ENCODE measurements around the gene MEIS3.

MEIS3 gene

DNA sequence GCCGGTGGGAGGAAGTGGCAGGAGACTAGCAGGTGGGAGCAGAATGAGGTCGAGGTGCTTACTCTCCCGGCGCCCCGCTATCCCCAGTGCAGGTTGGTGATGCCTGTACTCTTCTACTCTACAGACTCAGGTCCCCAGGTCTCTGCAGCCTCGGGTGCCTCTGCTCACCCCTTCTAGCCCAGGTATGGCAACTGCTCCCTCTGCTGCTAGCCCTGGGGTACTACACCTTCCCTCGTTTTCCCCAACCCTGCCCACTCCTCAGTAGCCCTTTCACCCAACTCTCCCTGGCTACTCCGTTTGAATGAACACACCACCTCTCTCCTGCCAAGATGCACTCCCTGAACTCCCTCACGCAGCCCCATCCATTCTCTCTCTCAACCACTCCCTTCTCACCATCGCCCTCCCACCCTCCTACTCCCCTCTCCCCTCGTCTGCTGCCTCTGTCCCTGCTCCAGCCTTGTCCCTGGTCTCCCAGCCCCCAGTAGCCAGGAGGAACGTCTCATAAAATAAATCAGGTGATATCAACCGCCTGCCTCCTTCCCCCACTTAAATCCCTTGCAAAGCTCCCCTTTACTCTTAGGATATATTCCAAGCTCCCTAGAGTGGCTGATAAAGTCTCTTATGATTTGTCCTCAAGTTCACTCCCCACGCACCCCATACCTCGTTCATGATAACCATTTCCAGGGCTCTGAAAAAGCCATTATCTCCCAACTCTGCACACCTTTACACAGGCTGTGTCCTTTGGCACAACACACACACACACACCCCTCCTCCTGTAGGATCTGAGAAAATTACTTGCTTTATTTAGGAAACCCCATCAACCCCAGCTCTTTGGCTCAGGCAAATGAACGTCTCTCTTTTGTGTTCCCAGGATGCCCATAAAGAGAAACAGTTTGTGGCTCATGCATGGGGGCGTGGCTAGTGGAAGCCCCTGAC is 8.2 kb upstream of the MEIS3 start:
- no peak overlapping the region for H3K27ac ChIP-seq (ENCODE audit: insufficient read depth, low read length, poor library complexity, severe bottlenecking)
- DNase-seq = peak; percentile 38 to 50 (median 44)

DNA sequence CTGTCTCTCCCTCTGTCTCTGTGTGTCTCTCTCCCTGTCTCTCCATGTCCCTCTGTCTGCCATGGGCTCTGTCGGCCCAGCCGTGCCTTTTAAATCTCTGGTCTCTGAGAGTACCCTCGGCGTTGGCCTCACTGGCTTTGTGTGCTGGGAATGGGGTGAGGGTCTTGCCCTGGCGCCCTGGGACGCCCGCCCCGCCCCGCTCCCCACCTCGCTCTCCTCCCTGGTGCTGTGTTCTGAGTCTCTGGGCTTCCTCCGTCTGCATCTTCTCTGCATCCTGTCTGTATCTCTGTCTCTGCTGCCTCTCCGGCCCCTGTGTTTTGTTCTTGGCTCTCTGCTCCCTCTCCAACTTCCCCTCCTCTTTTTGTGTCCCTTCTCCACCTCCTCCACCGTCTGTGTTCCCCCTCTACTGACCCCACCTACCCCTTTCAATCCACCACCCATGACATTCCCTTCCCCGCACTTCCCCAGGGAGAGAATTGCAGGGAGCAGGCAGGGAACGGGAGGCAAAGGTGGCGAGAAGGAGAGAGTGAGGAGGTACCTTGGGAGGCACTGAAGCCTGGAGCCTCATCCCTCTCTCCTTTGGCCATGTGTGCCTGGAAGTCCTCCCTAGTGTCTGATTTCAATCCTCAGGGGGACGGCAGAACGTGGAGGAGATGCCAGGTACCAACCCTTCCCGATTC is 4.0 kb upstream of the MEIS3 start:
- H3K4me3 ChIP-seq (ENCODE audit: insufficient read depth, low read depth, low read length, poor library complexity, severe bottlenecking) = no peak overlapping the region

More for the DNA sequence above, 8.2 kb upstream of the MEIS3 start:
- Histone ChIP-seq H3K4me1 (ENCODE audit: control insufficient read depth, insufficient read depth, low read length, poor library complexity, severe bottlenecking) (peaks cover 33% of the 10 kb centered on the region), H3K27me3 (replicated peaks; ENCODE audit: control insufficient read depth, insufficient read depth, low read length, poor library complexity, severe bottlenecking) (peaks cover 22% of the 10 kb centered on the region), H3K4me3 (ENCODE audit: insufficient read depth, low read depth, low read length, poor library complexity, severe bottlenecking) (peak overlapping the region; percentile 9), H3K9me3 (ENCODE audit: control insufficient read depth, low read length) (no peaks in the 10 kb centered on the region), H3K36me3 (ENCODE audit: control insufficient read depth, insufficient read depth, low read length) (no peaks in the 10 kb centered on the region)

DNA sequence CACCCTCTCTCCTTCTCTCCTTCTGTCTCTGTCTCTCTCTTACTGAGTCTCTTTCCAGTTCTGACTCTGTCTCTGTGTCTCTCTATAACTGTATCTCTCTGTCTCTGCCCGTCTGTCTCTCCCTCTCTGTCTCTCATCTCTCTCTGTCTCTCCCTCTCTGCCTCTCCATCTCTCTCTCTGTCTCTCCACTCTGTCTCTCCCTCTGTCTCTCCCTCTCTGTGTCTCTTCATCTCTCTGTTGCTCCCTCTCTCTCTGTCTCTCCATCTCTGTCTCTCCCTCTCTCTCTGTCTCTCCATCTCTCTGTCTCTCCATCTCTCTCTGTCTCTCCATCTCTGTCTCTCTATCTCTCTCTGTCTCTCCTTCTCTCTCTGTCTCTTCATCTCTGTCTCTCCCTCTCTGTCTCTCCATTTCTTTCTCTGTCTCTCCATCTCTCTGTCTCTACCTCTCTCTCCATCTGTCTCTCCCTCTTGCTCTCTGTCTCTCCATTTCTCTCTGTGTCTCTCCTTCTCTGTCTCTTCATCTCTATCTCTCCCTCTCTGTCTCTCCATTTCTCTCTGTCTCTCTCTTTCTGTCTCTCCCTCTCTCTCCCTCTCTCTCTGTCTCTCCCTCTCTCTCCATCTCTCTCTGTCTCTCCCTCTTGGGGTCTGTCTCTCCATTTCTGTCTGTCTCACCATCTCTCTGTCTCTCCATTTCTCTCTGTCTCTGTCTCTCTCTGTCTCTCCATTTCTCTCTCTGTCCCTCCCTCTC is 3.3 kb upstream of the MEIS3 start:
- H3K4me3 ChIP-seq (ENCODE audit: insufficient read depth, low read depth, low read length, poor library complexity, severe bottlenecking) = no peak overlapping the region

More for the DNA sequence above, 4.0 kb upstream of the MEIS3 start:
- no peak overlapping the region for H3K27ac ChIP-seq (ENCODE audit: insufficient read depth, low read length, poor library complexity, severe bottlenecking)
- H3K4me1 ChIP-seq (ENCODE audit: control insufficient read depth, insufficient read depth, low read length, poor library complexity, severe bottlenecking) = peaks cover 27% of the 10 kb centered on the region
- H3K27me3 ChIP-seq (replicated peaks; ENCODE audit: control insufficient read depth, insufficient read depth, low read length, poor library complexity, severe bottlenecking) = peaks cover 51% of the 10 kb centered on the region
- no peaks in the 10 kb centered on the region for H3K36me3 ChIP-seq (ENCODE audit: control insufficient read depth, insufficient read depth, low read length)
- H3K9me3 ChIP-seq (ENCODE audit: control insufficient read depth, low read length) = no peaks in the 10 kb centered on the region
- no peak for DNase-seq

DNA sequence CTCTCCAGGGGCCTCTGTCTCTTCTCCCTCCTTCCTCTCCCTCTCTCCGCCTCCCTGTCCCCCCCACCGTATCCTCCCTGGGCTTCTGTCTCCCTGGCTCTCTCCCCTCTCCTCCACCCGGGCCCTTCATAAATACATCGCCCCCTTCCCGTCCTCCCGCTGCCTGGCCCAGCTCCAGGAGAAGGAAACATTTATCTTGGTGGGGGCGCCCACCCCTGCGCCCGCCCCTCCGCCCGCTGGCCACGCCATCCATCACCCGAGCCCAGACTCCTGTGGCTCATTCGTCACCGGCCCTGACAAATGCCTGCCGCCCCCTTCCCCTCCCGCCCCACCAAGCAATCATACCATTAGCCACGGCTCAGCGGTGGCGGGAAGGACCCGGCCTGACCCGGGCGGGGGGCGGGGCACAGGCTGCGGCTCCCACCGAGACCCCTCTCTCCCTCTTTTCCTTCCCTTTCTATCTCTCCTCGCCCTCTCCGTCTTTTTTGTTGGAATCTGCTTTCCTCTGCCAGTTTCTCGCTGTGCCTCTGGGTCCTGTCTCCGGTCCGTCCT is 2.6 kb upstream of the MEIS3 start:
- Histone ChIP-seq H3K4me1 (ENCODE audit: control insufficient read depth, insufficient read depth, low read length, poor library complexity, severe bottlenecking) (peaks cover 23% of the 10 kb centered on the region), H3K36me3 (ENCODE audit: control insufficient read depth, insufficient read depth, low read length) (no peaks in the 10 kb centered on the region), H3K27me3 (replicated peaks; ENCODE audit: control insufficient read depth, insufficient read depth, low read length, poor library complexity, severe bottlenecking) (peaks cover 54% of the 10 kb centered on the region), H3K27ac (ENCODE audit: insufficient read depth, low read length, poor library complexity, severe bottlenecking) (no peak overlapping the region), H3K4me3 (ENCODE audit: insufficient read depth, low read depth, low read length, poor library complexity, severe bottlenecking) (no peak overlapping the region), H3K9me3 (ENCODE audit: control insufficient read depth, low read length) (no peaks in the 10 kb centered on the region)
- DNase-seq = no peak

More for the DNA sequence above, 3.3 kb upstream of the MEIS3 start:
- no peaks in the 10 kb centered on the region for H3K9me3 ChIP-seq (ENCODE audit: control insufficient read depth, low read length)
- peaks cover 54% of the 10 kb centered on the region for H3K27me3 ChIP-seq (replicated peaks; ENCODE audit: control insufficient read depth, insufficient read depth, low read length, poor library complexity, severe bottlenecking)
- H3K4me1 ChIP-seq (ENCODE audit: control insufficient read depth, insufficient read depth, low read length, poor library complexity, severe bottlenecking) = peaks cover 24% of the 10 kb centered on the region
- no peak for DNase-seq
- H3K27ac ChIP-seq (ENCODE audit: insufficient read depth, low read length, poor library complexity, severe bottlenecking) = no peak overlapping the region
- no peaks in the 10 kb centered on the region for H3K36me3 ChIP-seq (ENCODE audit: control insufficient read depth, insufficient read depth, low read length)

DNA sequence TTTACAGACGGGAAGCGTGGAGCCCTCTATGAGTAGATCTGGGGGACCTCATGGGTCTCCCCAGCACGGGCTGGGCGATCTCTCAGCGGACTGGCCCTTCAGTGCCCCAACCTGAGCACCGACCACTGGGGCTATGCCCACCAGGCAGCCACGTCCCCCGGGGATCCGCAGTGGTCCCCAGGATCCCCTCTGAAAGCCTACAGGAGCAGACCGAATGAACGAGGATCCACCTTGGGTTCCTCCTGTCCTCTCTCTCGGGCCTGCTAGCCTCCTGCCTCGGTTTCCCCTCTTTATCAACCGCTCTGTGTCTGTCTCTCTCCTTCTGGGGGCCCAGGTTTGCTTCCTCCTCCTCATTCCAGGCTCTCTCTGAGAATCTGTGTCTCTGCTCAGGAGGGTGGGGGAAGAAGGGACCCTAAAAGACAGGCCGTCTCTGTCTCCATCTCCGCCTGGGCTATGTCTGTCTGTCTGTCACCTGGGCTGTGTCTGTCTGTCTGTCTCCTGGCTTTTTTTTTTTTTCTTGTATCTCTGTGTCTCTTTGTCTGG is 2.0 kb upstream of the MEIS3 start:
- Histone ChIP-seq H3K4me1 (ENCODE audit: control insufficient read depth, insufficient read depth, low read length, poor library complexity, severe bottlenecking) (peaks cover 23% of the 10 kb centered on the region), H3K4me3 (ENCODE audit: insufficient read depth, low read depth, low read length, poor library complexity, severe bottlenecking) (no peak overlapping the region), H3K9me3 (ENCODE audit: control insufficient read depth, low read length) (no peaks in the 10 kb centered on the region), H3K36me3 (ENCODE audit: control insufficient read depth, insufficient read depth, low read length) (no peaks in the 10 kb centered on the region), H3K27me3 (replicated peaks; ENCODE audit: control insufficient read depth, insufficient read depth, low read length, poor library complexity, severe bottlenecking) (peaks cover 54% of the 10 kb centered on the region), H3K27ac (ENCODE audit: insufficient read depth, low read length, poor library complexity, severe bottlenecking) (no peak overlapping the region)
- no peak for DNase-seq

DNA sequence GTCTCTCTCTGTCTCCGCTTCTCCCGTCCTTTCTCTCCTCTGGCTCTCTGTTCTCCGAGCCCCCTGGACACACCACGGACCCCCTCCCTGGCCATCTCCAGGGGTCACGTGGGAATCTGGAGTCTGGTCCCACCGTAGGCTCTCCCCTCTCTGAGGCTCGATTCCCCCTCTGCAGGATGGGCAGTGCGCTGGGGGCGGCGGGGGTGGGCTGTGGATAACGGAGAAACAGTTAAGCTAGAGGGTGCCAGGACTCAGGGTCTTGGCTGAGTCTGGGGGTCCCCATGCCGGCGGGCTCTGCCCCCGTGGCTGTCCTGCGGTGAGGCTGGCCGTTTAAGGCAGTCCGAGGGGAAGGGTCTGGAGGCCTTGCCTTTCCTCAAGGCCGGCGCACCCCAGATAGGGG is 462 bp upstream of the MEIS3 start:
- Histone ChIP-seq H3K4me1 (ENCODE audit: control insufficient read depth, insufficient read depth, low read length, poor library complexity, severe bottlenecking) (peaks cover 23% of the 10 kb centered on the region), H3K4me3 (ENCODE audit: insufficient read depth, low read depth, low read length, poor library complexity, severe bottlenecking) (no peak overlapping the region), H3K9me3 (ENCODE audit: control insufficient read depth, low read length) (no peaks in the 10 kb centered on the region), H3K36me3 (ENCODE audit: control insufficient read depth, insufficient read depth, low read length) (no peaks in the 10 kb centered on the region), H3K27me3 (replicated peaks; ENCODE audit: control insufficient read depth, insufficient read depth, low read length, poor library complexity, severe bottlenecking) (peaks cover 53% of the 10 kb centered on the region), H3K27ac (ENCODE audit: insufficient read depth, low read length, poor library complexity, severe bottlenecking) (no peak overlapping the region)
- no peak for DNase-seq

DNA sequence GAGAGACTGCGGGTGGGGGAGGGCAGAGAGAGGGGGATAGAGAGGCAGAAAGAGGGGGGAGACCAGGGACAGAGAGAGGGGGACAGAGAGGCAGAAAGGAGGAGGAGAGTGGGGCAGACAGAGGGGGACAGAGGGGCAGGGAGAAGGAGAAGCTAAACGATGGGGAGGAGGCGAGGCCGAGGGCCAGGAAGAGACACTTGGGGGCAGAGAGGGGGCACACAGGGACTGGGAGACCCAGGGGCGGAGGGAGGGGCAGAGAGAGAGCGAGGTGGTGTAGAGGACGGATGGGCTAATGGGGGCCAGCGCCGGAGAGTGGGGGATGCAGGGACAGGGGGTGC is 666 bp downstream of the MEIS3 start:
- no peaks in the 10 kb centered on the region for H3K36me3 ChIP-seq (ENCODE audit: control insufficient read depth, insufficient read depth, low read length)
- H3K27me3 ChIP-seq (replicated peaks; ENCODE audit: control insufficient read depth, insufficient read depth, low read length, poor library complexity, severe bottlenecking) = peaks cover 48% of the 10 kb centered on the region
- no peaks in the 10 kb centered on the region for H3K9me3 ChIP-seq (ENCODE audit: control insufficient read depth, low read length)
- H3K4me3 ChIP-seq (ENCODE audit: insufficient read depth, low read depth, low read length, poor library complexity, severe bottlenecking) = no peak overlapping the region
- H3K4me1 ChIP-seq (ENCODE audit: control insufficient read depth, insufficient read depth, low read length, poor library complexity, severe bottlenecking) = peaks cover 23% of the 10 kb centered on the region
- H3K27ac ChIP-seq (ENCODE audit: insufficient read depth, low read length, poor library complexity, severe bottlenecking) = no peak overlapping the region
- no peak for DNase-seq

DNA sequence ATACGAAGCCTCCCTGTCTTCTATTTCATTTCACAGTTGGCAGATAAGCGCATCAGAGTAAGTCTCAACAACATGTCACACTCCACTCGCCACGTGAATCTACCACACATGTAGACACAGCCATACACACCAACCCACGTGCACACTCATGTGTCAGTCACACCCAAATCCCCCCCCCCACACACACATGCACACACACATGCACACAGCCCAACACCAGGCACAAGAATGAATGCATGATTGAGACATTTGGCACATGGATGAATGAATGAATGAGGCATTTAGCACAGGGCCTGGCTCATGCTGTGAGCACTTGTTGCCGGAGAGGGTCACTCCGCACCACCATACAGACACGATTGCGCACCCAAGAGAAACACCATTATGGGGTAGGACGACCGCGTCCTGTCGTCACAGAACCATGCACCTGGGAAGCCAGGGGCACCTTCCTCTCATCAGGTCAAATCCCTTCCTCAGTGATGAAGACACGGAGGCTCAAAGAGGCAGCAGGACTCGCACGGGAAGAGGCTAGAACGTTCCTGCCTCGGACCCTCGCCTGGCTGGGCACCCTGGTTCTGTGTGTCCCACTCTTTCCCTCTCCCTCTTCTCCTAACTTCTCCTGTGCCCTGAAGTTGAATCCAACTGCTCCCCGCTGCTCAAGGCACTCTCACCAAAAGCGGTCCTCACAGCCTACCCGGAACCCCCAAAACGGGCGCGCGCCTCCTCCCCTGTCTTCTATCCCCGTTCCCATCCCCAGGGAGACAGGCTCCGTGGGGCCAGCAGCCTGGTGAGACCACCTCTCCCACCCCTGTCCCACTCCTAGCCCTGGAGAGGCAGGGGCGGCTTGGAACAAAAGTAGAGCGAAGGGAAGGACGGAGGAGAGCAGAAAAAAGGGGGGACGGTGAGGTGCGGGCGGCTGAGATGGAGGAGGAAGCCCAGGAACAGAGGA is 1.3 kb downstream of the MEIS3 start:
- DNase-seq = no peak
- H3K27ac ChIP-seq (ENCODE audit: insufficient read depth, low read length, poor library complexity, severe bottlenecking) = no peak overlapping the region
- peaks cover 23% of the 10 kb centered on the region for H3K4me1 ChIP-seq (ENCODE audit: control insufficient read depth, insufficient read depth, low read length, poor library complexity, severe bottlenecking)
- H3K9me3 ChIP-seq (ENCODE audit: control insufficient read depth, low read length) = no peaks in the 10 kb centered on the region
- peaks cover 46% of the 10 kb centered on the region for H3K27me3 ChIP-seq (replicated peaks; ENCODE audit: control insufficient read depth, insufficient read depth, low read length, poor library complexity, severe bottlenecking)
- no peaks in the 10 kb centered on the region for H3K36me3 ChIP-seq (ENCODE audit: control insufficient read depth, insufficient read depth, low read length)
- no peak overlapping the region for H3K4me3 ChIP-seq (ENCODE audit: insufficient read depth, low read depth, low read length, poor library complexity, severe bottlenecking)

All from effector memory CD4-positive, alpha-beta T cell (primary cell).